DOHH2 (cell line): ENCODE measurements around the gene AQP1.

ENCODE experiments used
- H3F3A ChIP-seq: fragments of 200-600 bp; sonication (generic), shearing (Covaris generic); 2 replicates; pipeline ENCODE4 v1.6.0; 2016; ENCODE audit warnings: antibody characterized with exemption, mild to moderate bottlenecking; ENCODE audit not compliant: control insufficient read depth, insufficient read depth
- H3K27ac ChIP-seq: fragments of 200-600 bp; sonication (generic); 2 replicates; pipeline ENCODE4 v1.5.1; 2014; ENCODE audit warnings: low read depth, mild to moderate bottlenecking, low read length, moderate library complexity
- H3K27me3 ChIP-seq: fragments of 200-600 bp; sonication (generic); 2 replicates; pipeline ENCODE4 v1.6.1; 2014; ENCODE audit warnings: mild to moderate bottlenecking, low read length, mixed read lengths; ENCODE audit not compliant: control insufficient read depth
- H3K36me3 ChIP-seq: fragments of 200-600 bp; sonication (generic); 2 replicates; pipeline ENCODE4 v1.6.1; 2014; ENCODE audit warnings: mild to moderate bottlenecking, low read length, moderate library complexity, mixed read lengths; ENCODE audit not compliant: control insufficient read depth
- H3K4me1 ChIP-seq: fragments of 200-600 bp; sonication (generic); 2 replicates; pipeline ENCODE4 v1.6.1; 2014; ENCODE audit warnings: mild to moderate bottlenecking, low read length, mixed read lengths; ENCODE audit not compliant: control insufficient read depth
- H3K4me2 ChIP-seq: fragments of 200-600 bp; sonication (generic); 2 replicates; pipeline ENCODE4 v1.6.0; 2014; ENCODE audit warnings: mild to moderate bottlenecking, low read length, moderate library complexity
- H3K4me3 ChIP-seq: fragments of 200-600 bp; sonication (generic); 2 replicates; pipeline ENCODE4 v1.5.1; 2014; ENCODE audit warnings: mild to moderate bottlenecking, low read length, mixed read lengths
- H3K79me2 ChIP-seq: fragments of 200-600 bp; sonication (generic); 2 replicates; pipeline ENCODE4 v1.6.1; 2014; ENCODE audit warnings: mild to moderate bottlenecking, low read length, mixed read lengths; ENCODE audit not compliant: control insufficient read depth
- H3K9me2 ChIP-seq: fragments of 200-600 bp; sonication (generic); replicated peaks from 2 replicates; pipeline ENCODE4 v1.6.1; 2014; ENCODE audit warnings: mild to moderate bottlenecking, low read length, mixed read lengths; ENCODE audit not compliant: control insufficient read depth
- H3K9me3 ChIP-seq: fragments of 200-600 bp; sonication (generic); 2 replicates; pipeline ENCODE4 v1.6.1; 2014; ENCODE audit warnings: antibody characterized with exemption, low read length, mixed read lengths; ENCODE audit not compliant: control insufficient read depth, insufficient read depth
- H4K20me1 ChIP-seq: fragments of 200-600 bp; sonication (generic); 2 replicates; pipeline ENCODE4 v1.6.0; 2014; ENCODE audit warnings: low read depth, mild to moderate bottlenecking, antibody characterized with exemption, low read length, moderate library complexity; ENCODE audit not compliant: control insufficient read depth, insufficient read depth
- EZH2phosphoT487 ChIP-seq: fragments of 200-600 bp; sonication (generic); IDR thresholded peaks from 2 replicates; pipeline ENCODE4 v1.6.1; 2017; ENCODE audit warnings: borderline replicate concordance, mild to moderate bottlenecking, antibody characterized with exemption, low read length, moderate library complexity, mixed read lengths
- TF ChIP-seq, protein P1 (sequence below): fragments of 200-600 bp; sonication (generic); IDR thresholded peaks from one replicate; pipeline ENCODE4 v1.5.1; 2014; ENCODE audit warnings: antibody characterized with exemption, mild to moderate bottlenecking, low read depth, low read length; ENCODE audit not compliant: poor library complexity, severe bottlenecking

Gene AQP1

DNA sequence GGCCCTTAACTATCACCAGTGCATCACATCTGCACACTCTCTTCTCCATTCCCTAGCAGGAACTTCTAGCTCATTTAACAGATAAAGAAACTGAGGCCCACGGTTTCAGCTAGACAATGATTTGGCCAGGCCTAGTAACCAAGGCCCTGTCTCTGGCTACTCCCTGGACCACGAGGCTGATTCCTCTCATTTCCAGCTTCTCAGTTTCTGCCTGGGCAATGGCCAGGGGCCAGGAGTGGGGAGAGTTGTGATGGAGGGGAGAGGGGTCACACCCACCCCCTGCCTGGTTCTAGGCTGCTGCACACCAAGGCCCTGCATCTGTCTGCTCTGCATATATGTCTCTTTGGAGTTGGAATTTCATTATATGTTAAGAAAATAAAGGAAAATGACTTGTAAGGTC lies 13.5 kb downstream of the AQP1 start:
- Histone ChIP-seq H3K4me1 (no peaks in the 10 kb centered on the region), H3K27me3 (peaks cover 4% of the 10 kb centered on the region; the same call in 1 of the 2 replicates), H3K4me2 (no peak overlapping the region), H3K4me3 (no peak overlapping the region), H4K20me1 (no peaks in the 10 kb centered on the region), H3K9me3 (peaks cover 3% of the 10 kb centered on the region; the same call in 1 of the 2 replicates), H3K36me3 (no peaks in the 10 kb centered on the region), H3K9me2 (no peaks in the 10 kb centered on the region), H3K27ac (no peak overlapping the region), H3K79me2 (no peaks in the 10 kb centered on the region), H3F3A (no peaks in the 10 kb centered on the region)
- TF ChIP-seq, protein P1, sequence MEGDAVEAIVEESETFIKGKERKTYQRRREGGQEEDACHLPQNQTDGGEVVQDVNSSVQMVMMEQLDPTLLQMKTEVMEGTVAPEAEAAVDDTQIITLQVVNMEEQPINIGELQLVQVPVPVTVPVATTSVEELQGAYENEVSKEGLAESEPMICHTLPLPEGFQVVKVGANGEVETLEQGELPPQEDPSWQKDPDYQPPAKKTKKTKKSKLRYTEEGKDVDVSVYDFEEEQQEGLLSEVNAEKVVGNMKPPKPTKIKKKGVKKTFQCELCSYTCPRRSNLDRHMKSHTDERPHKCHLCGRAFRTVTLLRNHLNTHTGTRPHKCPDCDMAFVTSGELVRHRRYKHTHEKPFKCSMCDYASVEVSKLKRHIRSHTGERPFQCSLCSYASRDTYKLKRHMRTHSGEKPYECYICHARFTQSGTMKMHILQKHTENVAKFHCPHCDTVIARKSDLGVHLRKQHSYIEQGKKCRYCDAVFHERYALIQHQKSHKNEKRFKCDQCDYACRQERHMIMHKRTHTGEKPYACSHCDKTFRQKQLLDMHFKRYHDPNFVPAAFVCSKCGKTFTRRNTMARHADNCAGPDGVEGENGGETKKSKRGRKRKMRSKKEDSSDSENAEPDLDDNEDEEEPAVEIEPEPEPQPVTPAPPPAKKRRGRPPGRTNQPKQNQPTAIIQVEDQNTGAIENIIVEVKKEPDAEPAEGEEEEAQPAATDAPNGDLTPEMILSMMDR: no peak
- TF ChIP-seq EZH2phosphoT487: no peak

DNA sequence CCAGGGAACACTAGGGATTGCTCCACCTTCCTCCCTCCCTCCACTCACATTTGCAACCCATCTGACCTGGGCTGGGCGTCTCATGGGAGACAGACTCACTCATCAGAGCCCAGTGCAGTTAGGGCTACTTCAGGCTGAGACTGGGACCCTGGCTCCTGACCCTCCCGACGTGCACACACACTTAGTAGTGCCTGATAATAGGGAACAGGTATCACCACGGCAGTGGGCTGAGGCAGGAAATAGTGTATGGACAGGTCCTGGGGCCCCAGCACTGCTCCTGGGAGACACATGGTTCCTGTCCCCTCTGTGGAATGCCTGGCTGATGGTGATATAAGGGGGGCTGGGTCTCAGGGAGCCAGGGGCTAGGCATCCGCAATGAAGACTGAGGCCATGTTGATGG lies 14.3 kb downstream of the AQP1 start:
- TF ChIP-seq, protein P1: no peak
- TF ChIP-seq EZH2phosphoT487: no peak
- H3K4me1 ChIP-seq: no peaks in the 10 kb centered on the region
- H3K9me2 ChIP-seq: no peaks in the 10 kb centered on the region
- H3K27me3 ChIP-seq: peaks cover 4% of the 10 kb centered on the region; the same call in 1 of the 2 replicates
- peaks cover 3% of the 10 kb centered on the region; the same call in 1 of the 2 replicates for H3K9me3 ChIP-seq
- H4K20me1 ChIP-seq: no peaks in the 10 kb centered on the region
- no peak overlapping the region for H3K4me2 ChIP-seq
- H3K27ac ChIP-seq: no peak overlapping the region
- no peaks in the 10 kb centered on the region for H3K79me2 ChIP-seq
- no peaks in the 10 kb centered on the region for H3F3A ChIP-seq
- no peak overlapping the region for H3K4me3 ChIP-seq
- no peaks in the 10 kb centered on the region for H3K36me3 ChIP-seq

DNA sequence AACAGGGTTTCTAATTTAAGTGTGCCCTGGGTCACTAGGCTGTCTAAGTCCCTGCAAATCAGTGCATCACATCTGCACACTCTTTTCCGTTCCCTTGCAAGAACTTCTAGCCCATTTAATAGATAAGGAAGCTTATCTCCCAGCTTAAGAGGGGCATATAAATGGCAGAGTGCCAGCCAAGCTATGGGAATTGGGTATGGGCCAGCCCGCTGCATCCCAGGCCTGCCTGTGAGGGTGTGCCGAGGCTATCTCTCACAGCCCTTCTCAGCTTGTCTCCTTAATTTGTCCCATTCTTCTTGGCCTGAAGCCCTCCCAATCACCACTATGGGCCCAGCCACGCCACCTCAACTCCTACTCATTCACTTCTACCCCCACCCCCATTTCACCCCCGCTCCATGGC lies 14.7 kb downstream of the AQP1 start:
- Histone ChIP-seq H3K9me2 (no peaks in the 10 kb centered on the region), H3F3A (no peaks in the 10 kb centered on the region), H4K20me1 (no peaks in the 10 kb centered on the region), H3K27ac (no peak overlapping the region), H3K9me3 (peaks cover 3% of the 10 kb centered on the region; the same call in 1 of the 2 replicates), H3K4me3 (no peak overlapping the region), H3K4me1 (no peaks in the 10 kb centered on the region), H3K36me3 (no peaks in the 10 kb centered on the region), H3K27me3 (peaks cover 4% of the 10 kb centered on the region; the same call in 1 of the 2 replicates), H3K79me2 (no peaks in the 10 kb centered on the region), H3K4me2 (no peak overlapping the region)
- TF ChIP-seq, protein P1: no peak
- TF ChIP-seq EZH2phosphoT487: no peak

DNA sequence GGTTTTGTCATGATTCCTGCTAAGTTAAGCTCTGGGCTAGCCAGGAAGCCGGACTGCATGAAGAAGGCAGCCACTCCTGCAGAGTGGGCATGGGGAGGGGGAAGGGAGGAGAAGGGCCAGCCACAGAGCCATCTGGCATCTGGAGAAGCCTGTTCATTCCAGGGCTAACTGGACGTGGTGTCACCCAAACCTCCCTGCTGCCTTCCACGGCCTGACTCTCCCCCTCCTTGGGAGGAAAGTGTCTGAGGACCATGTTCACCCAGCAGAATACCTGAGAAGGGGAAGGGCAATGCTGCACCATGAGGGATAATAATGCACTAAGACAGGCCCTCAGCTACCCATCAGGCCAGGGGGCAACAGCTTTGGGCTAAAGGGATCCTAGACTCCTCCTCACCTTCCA lies 15.4 kb downstream of the AQP1 start:
- TF ChIP-seq EZH2phosphoT487: no peak
- TF ChIP-seq, protein P1: no peak
- no peaks in the 10 kb centered on the region for H4K20me1 ChIP-seq
- H3K9me2 ChIP-seq: no peaks in the 10 kb centered on the region
- H3F3A ChIP-seq: no peaks in the 10 kb centered on the region
- no peak overlapping the region for H3K27ac ChIP-seq
- H3K4me1 ChIP-seq: no peaks in the 10 kb centered on the region
- H3K36me3 ChIP-seq: no peaks in the 10 kb centered on the region
- H3K9me3 ChIP-seq: peaks cover 3% of the 10 kb centered on the region; the same call in 1 of the 2 replicates
- no peak overlapping the region for H3K4me2 ChIP-seq
- H3K27me3 ChIP-seq: peaks cover 4% of the 10 kb centered on the region; the same call in 1 of the 2 replicates
- H3K4me3 ChIP-seq: no peak overlapping the region
- no peaks in the 10 kb centered on the region for H3K79me2 ChIP-seq
